ENCODE results near the gene APOBEC2. TPM values are rescaled to one million over a fixed set of nuclear protein-coding genes. Genes with fewer than 3 reads are reported as not detected.

The APOBEC2 gene
- total RNA-seq: not detected in 2 replicates

GRCh38 chr6:41053041-41053440, at the start of gene APOBEC2:
APOBEC2 (plus strand) TSS chr6:41053202; CDS start chr6:41053348, 146 bp downstream.

GRCh38 chr6:41039060-41039998, 13.7 kb upstream of the APOBEC2 start, which contains the start of gene UNC5CL:
UNC5CL (minus strand) TSS chr6:41039221; CDS start chr6:41035074, 4,147 bp downstream.

GRCh38 chr6:41042226-41043055, 10.6 kb upstream of the APOBEC2 start, which contains the start of gene TSPO2:
TSPO2 (plus strand) TSS chr6:41042467; CDS start chr6:41042986, 519 bp downstream.

GRCh38 chr6:41071923-41072835, 19.2 kb downstream of the APOBEC2 start, which contains the start of gene OARD1:
OARD1 (minus strand) TSS chr6:41072356; CDS start chr6:41071634, 722 bp downstream.

GRCh38 chr6:41072836-41073202, 19.8 kb downstream of the APOBEC2 start, which contains the start of gene NFYA:
NFYA (plus strand) TSS chr6:41072974; CDS start chr6:41079090, 6,116 bp downstream.

Other genes with a start within 250 kb of the APOBEC2 start
- under 0.01 and 0.15 TPM in 2 replicates for gene UNC5CL, start 14.0 kb upstream of the APOBEC2 start, total RNA-seq
- not detected in 2 replicates for gene TSPO2, start 10.7 kb upstream of the APOBEC2 start, total RNA-seq
- gene OARD1, start 19.2 kb downstream of the APOBEC2 start, total RNA-seq: 8.8 and 16.0 TPM in 2 replicates
- gene NFYA, start 19.8 kb downstream of the APOBEC2 start, total RNA-seq: 11.4 and 16.0 TPM in 2 replicates
- not detected in 2 replicates for gene TREML1, start 101.1 kb downstream of the APOBEC2 start, total RNA-seq
- 0.33 and 0.44 TPM in 2 replicates for gene TREM2, start 109.9 kb downstream of the APOBEC2 start, total RNA-seq
- not detected in 2 replicates for gene TREML2, start 147.9 kb downstream of the APOBEC2 start, total RNA-seq
- gene TREML4, start 175.1 kb downstream of the APOBEC2 start, total RNA-seq: not detected in 2 replicates
- gene TREM1, start 233.5 kb downstream of the APOBEC2 start, total RNA-seq: 0.50 TPM in 1 of 2 replicates, not detected in the other

All from smooth muscle cell of trachea (primary cell).